Naive thymus-derived CD4-positive, alpha-beta T cell (primary cell): ENCODE measurements around the gene JDP2. TPM values are rescaled to one million over a fixed set of nuclear protein-coding genes. Genes with fewer than 3 reads are reported as not detected.
A peak's percentile ranks its signal among the peaks of the same experiment; 100 is the strongest.

Experiments
- ATAC-seq: fragments of 150-1000 bp; cut with Tn5 transposase; 2 replicates; pipeline ENCODE4 v1.10.0; 2021; ENCODE audit warnings: mild to moderate bottlenecking, moderate library complexity
- CTCF ChIA-PET: fragments of 350-600 bp; sonication (Branson Sonifier 250); formaldehyde crosslinking; loops from one replicate; lab custom pipeline; 2021; ENCODE audit warnings: antibody characterized with exemption; lab: Charles Lee
- POLR2A ChIA-PET: fragments of 350-600 bp; sonication (Branson Sonifier 250); formaldehyde crosslinking; loops from one replicate; lab custom pipeline; 2021; ENCODE audit warnings: antibody characterized with exemption, inconsistent platforms; lab: Charles Lee
- DNase-seq, 9 donors: peaks; one replicate each; pipeline versions ENCODE4 v3.0.0 to v3.0.0-alpha.2; 2020 to 2022; ENCODE audit warnings: mixed read lengths in 1 of 9
- H3K27ac ChIP-seq: one replicate; pipeline ENCODE4 v1.7.0; 2013; ENCODE audit warnings: mild to moderate bottlenecking, low read depth, low read length, moderate library complexity
- H3K27me3 ChIP-seq, 2 donors: one replicate each; pipeline ENCODE4 v1.7.0; 2013; ENCODE audit warnings: low read length in 2 of 2, mild to moderate bottlenecking in 2 of 2, moderate library complexity in 2 of 2; ENCODE audit not compliant: control insufficient read depth in 2 of 2, insufficient read depth in 2 of 2
- H3K36me3 ChIP-seq, 3 experiments: 1 replicate in 2 of 3; 2 replicates in 1 of 3; pipeline ENCODE4 v1.7.0; 2013; ENCODE audit warnings: low read length in 3 of 3, mild to moderate bottlenecking in 3 of 3, moderate library complexity in 1 of 3; ENCODE audit not compliant: insufficient read depth in 3 of 3, control insufficient read depth in 2 of 3
- H3K4me1 ChIP-seq, 2 donors: one replicate each; pipeline ENCODE4 v1.7.0; 2013; ENCODE audit warnings: low read length in 2 of 2, mild to moderate bottlenecking in 2 of 2, moderate library complexity in 1 of 2; ENCODE audit not compliant: control insufficient read depth in 2 of 2, insufficient read depth in 2 of 2
- H3K4me3 ChIP-seq: 2 replicates; pipeline ENCODE4 v1.7.0; 2013; ENCODE audit warnings: mild to moderate bottlenecking, low read length
- H3K9me3 ChIP-seq, 3 experiments: 1 replicate in 2 of 3; 2 replicates in 1 of 3; pipeline ENCODE4 v1.7.0; 2013; ENCODE audit warnings: low read length in 3 of 3; ENCODE audit not compliant: control insufficient read depth in 2 of 3
- H3K27ac Mint-ChIP-seq, 9 donors: one replicate each; pipeline ENCODE4 v1.8.0; 2020 to 2022; ENCODE audit warnings: mixed read lengths in 9 of 9, mild to moderate bottlenecking in 8 of 9, moderate library complexity in 5 of 9, inconsistent platforms in 2 of 9
- H3K27me3 Mint-ChIP-seq, 5 donors: one replicate each; pipeline ENCODE4 v1.8.0; 2021 to 2022; ENCODE audit warnings: mixed read lengths in 5 of 5, mild to moderate bottlenecking in 1 of 5
- H3K36me3 Mint-ChIP-seq, 5 donors: one replicate each; pipeline ENCODE4 v1.8.0; 2020 to 2022; ENCODE audit warnings: mixed read lengths in 5 of 5, mild to moderate bottlenecking in 3 of 5, inconsistent platforms in 1 of 5
- H3K4me1 Mint-ChIP-seq, 7 donors: one replicate each; pipeline ENCODE4 v1.8.0; 2020 to 2022; ENCODE audit warnings: mixed read lengths in 7 of 7, mild to moderate bottlenecking in 3 of 7, inconsistent platforms in 1 of 7
- H3K4me3 Mint-ChIP-seq, 10 donors: one replicate each; pipeline ENCODE4 v1.8.0; 2020 to 2022; ENCODE audit warnings: mild to moderate bottlenecking in 10 of 10, mixed read lengths in 10 of 10, moderate library complexity in 6 of 10, inconsistent platforms in 2 of 10
- H3K9me3 Mint-ChIP-seq, 11 donors: one replicate each; pipeline ENCODE4 v1.8.0; 2020 to 2022; ENCODE audit warnings: mixed read lengths in 11 of 11, mild to moderate bottlenecking in 4 of 11, inconsistent platforms in 1 of 11, moderate library complexity in 1 of 11
- intact Hi-C, 2 donors: fragments of 100-400 bp; cut with micrococcal nuclease; formaldehyde crosslinking; loops; one replicate each; pipeline ENCODE4 v1.15.1; 2023
- polyA plus RNA-seq, 2 donors: library from polyadenylated mRNA; unstranded; fragments of 300-500 nt; fragmentation: Illumina TruSeq; gene quantifications; one replicate each; pipeline ENCODE4 v1.2.3, GENCODE V29; 2021
- total RNA-seq, 6 experiments: library from RNA in 5 of 6; stranded (reverse) in 5 of 6; gene quantifications; 1 replicate in 5 of 6; 2 replicates in 1 of 6; pipeline ENCODE4 v1.2.3 and lab custom pipeline; 2021 to 2026

The JDP2 gene
- total and polyA plus RNA-seq, 7 experiments from 2014 or later: 0.86 to 29.0 (median 1.5) TPM; not detected in 2

DNA sequence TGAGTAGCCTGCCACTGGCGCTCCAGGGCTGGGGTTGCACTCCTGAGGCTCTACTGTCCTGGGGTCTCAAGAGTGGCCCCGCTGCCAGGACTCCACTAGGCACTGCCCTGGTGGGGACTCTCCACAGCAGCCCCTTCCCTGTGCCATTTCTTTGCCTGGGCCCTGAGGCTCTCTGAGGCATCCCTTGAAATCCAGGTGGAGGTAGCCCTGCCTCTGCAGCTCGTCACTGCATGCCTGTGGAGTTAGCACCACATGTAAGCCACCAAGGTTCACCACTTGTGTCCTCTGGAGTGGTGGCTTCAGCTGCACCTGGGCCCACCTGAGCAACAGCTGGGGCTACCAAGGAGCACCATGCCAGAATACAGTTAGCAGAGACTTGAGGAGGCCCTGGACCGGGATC lies 54.5 kb downstream of the JDP2 start:
- Mint-ChIP-seq H3K36me3 (peaks cover 0 to 4% (median 0%) of the 10 kb centered on the region in 5 donors), H3K4me1 (peaks cover 0 to 15% (median 2%) of the 10 kb centered on the region in 7 donors), H3K27me3 (peaks cover 0 to 18% (median 9%) of the 10 kb centered on the region in 5 donors), H3K9me3 (no peaks in the 10 kb centered on the region), H3K4me3 (no peak overlapping the region), H3K27ac (no peak overlapping the region)
- ChIA-PET POLR2A (no interaction called here), CTCF (no interaction called here)
- intact Hi-C loops: no loop called here
- H3K4me3 ChIP-seq: no peak overlapping the region
- ATAC-seq: no peak
- H3K9me3 ChIP-seq: no peaks in the 10 kb centered on the region
- H3K36me3 ChIP-seq: no peaks in the 10 kb centered on the region
- no peak for DNase-seq
- no peaks in the 10 kb centered on the region for H3K27me3 ChIP-seq
- H3K4me1 ChIP-seq: peaks cover 0 to 6% of the 10 kb centered on the region in 2 donors
- no peak overlapping the region for H3K27ac ChIP-seq

DNA sequence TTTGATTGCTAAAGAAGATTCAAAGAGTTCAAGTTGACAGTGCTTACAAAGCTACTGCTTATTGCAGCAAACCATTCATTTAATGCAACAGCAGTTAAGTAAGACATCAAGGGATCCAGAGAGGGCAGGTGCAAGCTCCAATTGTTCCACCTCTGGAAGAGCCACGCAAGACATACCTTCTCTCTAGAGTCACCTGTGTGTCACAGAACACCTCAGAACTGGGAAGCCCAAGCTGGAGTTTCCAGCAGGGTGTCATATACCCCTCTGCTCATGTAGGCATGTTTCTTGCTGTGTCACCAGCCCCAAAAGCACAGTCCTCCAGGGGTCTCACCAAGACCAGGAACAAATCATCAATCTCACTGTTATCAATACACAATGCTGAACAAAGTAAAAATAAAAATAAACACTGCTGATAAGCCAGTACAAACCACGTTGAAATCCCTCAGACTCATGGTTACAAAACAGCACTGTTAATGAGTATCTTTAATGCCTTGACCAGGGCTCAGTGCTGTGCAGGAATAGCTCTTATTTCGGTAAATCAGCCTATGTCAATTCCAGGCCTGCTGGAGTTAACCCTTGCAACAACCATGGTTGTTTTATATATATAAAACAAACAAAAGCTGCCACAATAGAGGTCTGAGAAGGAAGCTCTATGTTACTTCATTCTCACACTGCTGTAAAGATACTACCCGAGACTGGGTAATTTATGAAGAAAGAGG lies 57.0 kb downstream of the JDP2 start:
- ATAC-seq: no peak
- no peak overlapping the region for H3K27ac ChIP-seq
- peaks cover 4 to 25% (median 8%) of the 10 kb centered on the region in 7 donors for H3K4me1 Mint-ChIP-seq
- DNase-seq: no peak
- no peak overlapping the region for H3K4me3 Mint-ChIP-seq
- intact Hi-C loops: loop anchor here in 1 of 2 donors (5.0 kb wide), 2 partner anchors 58 to 338 kb away; partner anchors contain the start of gene JDP2
- peaks cover 0 to 15% (median 8%) of the 10 kb centered on the region in 5 donors for H3K27me3 Mint-ChIP-seq
- H3K9me3 ChIP-seq: no peaks in the 10 kb centered on the region
- H3K36me3 ChIP-seq: no peaks in the 10 kb centered on the region
- H3K36me3 Mint-ChIP-seq: peaks cover 0 to 4% (median 0%) of the 10 kb centered on the region in 5 donors
- H3K9me3 Mint-ChIP-seq: no peaks in the 10 kb centered on the region
- H3K27me3 ChIP-seq: no peaks in the 10 kb centered on the region
- ChIA-PET POLR2A (no interaction called here), CTCF (interaction anchor here (1.4 to 2.0 kb wide), 2 partner anchors 76 to 179 kb away, joined by 3 to 5 read pairs; no protein-coding TSS in a partner anchor)
- peaks cover 0 to 9% of the 10 kb centered on the region in 2 donors for H3K4me1 ChIP-seq
- no peak overlapping the region for H3K27ac Mint-ChIP-seq
- no peak overlapping the region for H3K4me3 ChIP-seq

DNA sequence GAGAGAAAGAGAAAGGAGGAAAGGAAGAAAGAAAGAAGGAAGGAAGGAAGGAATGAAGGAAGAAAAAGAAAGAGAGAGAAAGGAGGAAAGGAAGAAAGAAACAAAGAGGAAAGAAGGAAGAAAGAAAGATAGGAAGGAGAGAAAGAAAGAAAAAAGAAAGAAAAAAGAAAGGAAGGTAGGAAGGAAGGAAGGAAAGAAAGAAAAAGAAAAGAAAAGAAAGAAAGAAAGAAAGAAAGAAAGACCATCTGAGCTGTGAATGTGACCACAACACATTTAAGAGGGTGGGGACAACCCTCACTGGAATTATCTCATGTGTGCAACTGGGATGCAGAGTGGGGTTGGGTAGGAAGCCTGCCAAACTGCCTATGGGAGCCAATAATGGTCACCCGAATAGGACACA lies 58.5 kb downstream of the JDP2 start:
- no peak overlapping the region for H3K4me3 ChIP-seq
- Mint-ChIP-seq H3K36me3 (peaks cover 0 to 2% (median 0%) of the 10 kb centered on the region in 5 donors), H3K4me3 (no peak overlapping the region), H3K27me3 (peaks cover 0 to 5% (median 0%) of the 10 kb centered on the region in 5 donors), H3K9me3 (peaks cover 0 to 2% (median 0%) of the 10 kb centered on the region in 11 donors), H3K4me1 (peaks cover 4 to 31% (median 8%) of the 10 kb centered on the region in 7 donors), H3K27ac (peak overlapping the region in 1 of 9 donors; percentile 47)
- H3K36me3 ChIP-seq: no peaks in the 10 kb centered on the region
- H3K9me3 ChIP-seq: no peaks in the 10 kb centered on the region
- H3K27ac ChIP-seq: no peak overlapping the region
- intact Hi-C loops: loop anchor here in 1 of 2 donors (5.0 kb wide), 2 partner anchors 59 to 339 kb away; partner anchors contain the start of gene JDP2
- peaks cover 0 to 9% of the 10 kb centered on the region in 2 donors for H3K4me1 ChIP-seq
- ATAC-seq (no peak), DNase-seq (no peak)
- ChIA-PET CTCF (interaction anchor here (0.9 to 1.7 kb wide), 4 partner anchors 9 to 183 kb away, joined by 3 to 6 read pairs (median 4); no protein-coding TSS in a partner anchor), POLR2A (no interaction called here)
- no peaks in the 10 kb centered on the region for H3K27me3 ChIP-seq

DNA sequence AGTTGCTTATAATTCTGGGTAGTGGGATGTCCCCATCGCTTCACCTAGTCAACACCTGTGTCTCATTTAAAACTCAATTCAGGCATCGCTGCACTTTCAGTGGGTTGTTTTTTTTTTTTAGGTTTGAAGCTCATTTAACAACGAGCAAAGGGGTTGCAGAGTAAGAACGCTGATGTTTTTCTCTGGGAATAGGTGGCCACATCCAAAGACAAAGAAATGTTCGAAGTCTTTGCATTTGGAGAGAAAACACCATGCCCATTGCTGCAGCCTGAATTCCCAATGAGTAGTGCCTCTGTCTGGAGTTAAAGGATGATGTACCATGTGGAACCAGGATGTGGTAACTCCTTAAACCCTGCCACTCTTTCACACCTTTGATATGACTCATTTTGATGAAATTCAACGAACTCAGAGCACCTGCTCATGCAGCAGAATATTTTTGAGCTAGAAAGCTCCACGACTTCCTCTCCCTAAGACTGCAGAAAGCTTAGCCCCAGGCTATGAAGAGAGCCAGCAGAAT lies 59.4 kb downstream of the JDP2 start:
- Histone ChIP-seq H3K4me1 (peaks cover 0 to 9% of the 10 kb centered on the region in 2 donors), H3K27me3 (no peaks in the 10 kb centered on the region), H3K4me3 (no peak overlapping the region), H3K9me3 (no peaks in the 10 kb centered on the region), H3K36me3 (no peaks in the 10 kb centered on the region), H3K27ac (no peak overlapping the region)
- peak; percentile 20 for ATAC-seq
- Mint-ChIP-seq H3K27me3 (peaks cover 0 to 2% (median 0%) of the 10 kb centered on the region in 5 donors), H3K4me3 (peak overlapping the region in 1 of 10 donors; percentile 65), H3K4me1 (peaks cover 4 to 31% (median 8%) of the 10 kb centered on the region in 7 donors), H3K36me3 (peaks cover 0 to 2% (median 0%) of the 10 kb centered on the region in 5 donors), H3K27ac (peak overlapping the region in 2 of 9 donors; percentile 38 to 47), H3K9me3 (peaks cover 0 to 2% (median 0%) of the 10 kb centered on the region in 11 donors)
- POLR2A ChIA-PET: no interaction called here
- DNase-seq: no peak
- intact Hi-C loops: loop anchor here in 1 of 2 donors (1.0 to 5.0 kb wide), 3 partner anchors 60 to 340 kb away; partner anchors contain the start of gene JDP2
- CTCF ChIA-PET: interaction anchor here (0.9 to 1.7 kb wide), 5 partner anchors 8 to 184 kb away, joined by 3 to 6 read pairs (median 3); no protein-coding TSS in a partner anchor

DNA sequence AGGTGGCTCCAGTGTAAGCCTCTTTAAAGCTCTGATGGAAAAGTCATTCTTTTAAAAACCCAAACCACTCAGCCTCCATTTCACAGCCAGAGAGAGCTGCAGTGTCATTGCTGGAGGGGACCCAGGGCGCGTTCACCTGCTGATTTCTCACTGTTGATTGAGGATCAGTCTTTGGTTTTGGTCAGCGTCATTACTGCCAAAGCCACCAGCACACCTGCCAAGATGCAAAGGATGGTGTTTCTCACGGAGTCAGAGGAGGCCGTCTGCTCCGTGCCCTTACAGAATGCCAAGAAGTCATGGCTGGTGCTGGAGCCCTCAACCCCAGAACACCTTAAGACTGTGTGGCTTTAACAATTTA lies 61.6 kb downstream of the JDP2 start:
- ATAC-seq (no peak), DNase-seq (no peak)
- Histone ChIP-seq H3K4me1 (peaks cover 0 to 9% of the 10 kb centered on the region in 2 donors), H3K4me3 (no peak overlapping the region), H3K27ac (no peak overlapping the region), H3K36me3 (no peaks in the 10 kb centered on the region), H3K9me3 (no peaks in the 10 kb centered on the region), H3K27me3 (no peaks in the 10 kb centered on the region)
- H3K27me3 Mint-ChIP-seq: no peaks in the 10 kb centered on the region
- H3K27ac Mint-ChIP-seq: no peak overlapping the region
- ChIA-PET CTCF (interaction anchor here (1.0 to 3.1 kb wide), 10 partner anchors 10 to 355 kb away, joined by 3 to 21 read pairs (median 6); no protein-coding TSS in a partner anchor), POLR2A (no interaction called here)
- H3K4me3 Mint-ChIP-seq: no peak overlapping the region
- intact Hi-C loops: loop anchor here (1.0 to 5.0 kb wide), 7 partner anchors 33 to 357 kb away; partner anchors contain the start of genes BATF (in 1 of the 2) and JDP2 (in 1 of the 2)
- peaks cover 0 to 2% (median 0%) of the 10 kb centered on the region in 11 donors for H3K9me3 Mint-ChIP-seq
- H3K36me3 Mint-ChIP-seq: peaks cover 0 to 2% (median 0%) of the 10 kb centered on the region in 5 donors
- peaks cover 4 to 44% (median 8%) of the 10 kb centered on the region in 7 donors for H3K4me1 Mint-ChIP-seq

DNA sequence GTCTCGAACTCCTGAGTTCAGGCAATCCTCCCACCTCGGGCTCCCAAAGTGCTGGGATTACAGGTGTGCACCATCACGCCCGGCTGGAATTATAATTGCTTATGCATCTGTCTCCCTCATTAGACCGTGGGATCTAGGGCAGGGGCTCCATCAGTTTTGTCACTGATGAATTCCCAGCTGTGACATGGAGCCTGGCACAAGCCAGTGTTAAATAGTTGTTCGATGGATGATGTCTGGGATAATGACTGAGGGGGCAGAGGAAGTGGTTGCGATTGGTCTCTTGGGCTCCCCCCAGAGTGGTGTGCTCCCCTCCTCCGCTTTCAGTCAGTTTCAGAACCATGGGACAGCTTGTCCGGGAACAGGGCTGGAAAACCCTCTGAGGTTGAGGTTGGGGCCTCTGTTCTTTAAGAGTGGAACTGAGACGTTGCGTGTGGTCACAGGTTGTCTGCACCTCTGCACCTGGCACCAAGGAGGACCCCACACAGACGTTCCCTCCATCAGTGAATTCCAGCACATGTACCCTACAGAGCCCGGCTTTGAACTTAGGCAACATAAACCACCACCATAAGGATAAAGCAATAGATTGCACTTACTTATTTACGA lies 63.7 kb downstream of the JDP2 start:
- Mint-ChIP-seq H3K4me1 (peaks cover 4 to 53% (median 8%) of the 10 kb centered on the region in 7 donors), H3K36me3 (peaks cover 0 to 2% (median 0%) of the 10 kb centered on the region in 5 donors), H3K27me3 (no peaks in the 10 kb centered on the region), H3K9me3 (peaks cover 0 to 2% (median 0%) of the 10 kb centered on the region in 11 donors), H3K4me3 (no peak overlapping the region), H3K27ac (no peak overlapping the region)
- no peak overlapping the region for H3K4me3 ChIP-seq
- ChIA-PET CTCF (interaction anchor here (1.0 to 1.5 kb wide), 2 partner anchors 70 to 186 kb away, joined by 3 to 5 read pairs; no protein-coding TSS in a partner anchor), POLR2A (no interaction called here)
- intact Hi-C loops: no loop called here
- H3K27me3 ChIP-seq: no peaks in the 10 kb centered on the region
- no peaks in the 10 kb centered on the region for H3K9me3 ChIP-seq
- H3K4me1 ChIP-seq: peaks cover 0 to 9% of the 10 kb centered on the region in 2 donors
- no peak for ATAC-seq
- DNase-seq: no peak
- H3K36me3 ChIP-seq: no peaks in the 10 kb centered on the region
- no peak overlapping the region for H3K27ac ChIP-seq
